Endothelial cell of umbilical vein (primary cell): Measurements from ENCODE around the gene PBLD. TPM values are rescaled to one million over a fixed set of nuclear protein-coding genes. Genes with fewer than 3 reads are reported as not detected.

Source experiments
- BruUV-seq: library from RNA; stranded (reverse); fragments of 400-500 nt; replicated peaks from 2 replicates; lab custom pipeline; 2021; lab: Mats Ljungman, UMichigan
- CTCF ChIA-PET: fragments of 300-600, 350-600 bp; sonication (Branson Sonifier 250); formaldehyde crosslinking; loops from one replicate; lab custom pipeline; 2021; ENCODE audit warnings: antibody characterized with exemption, inconsistent platforms; lab: Charles Lee
- POLR2A ChIA-PET: fragments of 300-600, 350-600 bp; sonication (Branson Sonifier 250); formaldehyde crosslinking; loops from one replicate; lab custom pipeline; 2021; ENCODE audit warnings: antibody characterized with exemption, inconsistent platforms; lab: Charles Lee
- DNase-seq: peaks from one replicate; pipeline ENCODE4 v3.0.0-alpha.2; 2011; ENCODE audit warnings: low read depth, low spot score
- FAIRE-seq: peaks from 2 replicates; lab custom pipeline; 2011; peaks lifted over from hg19 to GRCh38; lab: Jason Lieb, UNC
- H2AFZ ChIP-seq: 2 replicates; pipeline ENCODE4 v1.6.0; 2012; ENCODE audit warnings: low read depth, low read length, control low read depth, inconsistent platforms
- H3K27ac ChIP-seq: 2 replicates; pipeline ENCODE4 v1.5.1; 2011; ENCODE audit warnings: low read depth, mild to moderate bottlenecking, control low read depth, low read length, moderate library complexity; ENCODE audit not compliant: insufficient read depth
- H3K27me3 ChIP-seq, 2 experiments: 2 replicates each; pipeline versions ENCODE4 v1.6.0 to v1.6.1; 2011; ENCODE audit warnings: low read length in 2 of 2, mixed read lengths in 1 of 2; ENCODE audit not compliant: control insufficient read depth in 2 of 2, insufficient read depth in 2 of 2
- H3K36me3 ChIP-seq, 2 experiments: 2 replicates in 1 of 2; 3 replicates in 1 of 2; pipeline ENCODE4 v1.5.1; 2011; ENCODE audit warnings: low read length in 2 of 2, mild to moderate bottlenecking in 1 of 2, moderate library complexity in 1 of 2; ENCODE audit not compliant: control insufficient read depth in 2 of 2, insufficient read depth in 2 of 2; ENCODE audit errors: extremely low read depth in 1 of 2
- H3K4me1 ChIP-seq: 3 replicates; pipeline ENCODE4 v1.5.1; 2011; ENCODE audit warnings: mild to moderate bottlenecking, low read length; ENCODE audit not compliant: control insufficient read depth, insufficient read depth; ENCODE audit errors: extremely low read depth
- H3K4me2 ChIP-seq: 2 replicates; pipeline ENCODE4 v1.6.1; 2011; ENCODE audit warnings: low read length, control low read depth, mixed read lengths; ENCODE audit not compliant: insufficient read depth
- H3K4me3 ChIP-seq, 3 experiments: fragments of 200-600 bp in 1 of 3; sonication (generic), shearing (Covaris generic) in 1 of 3; replicated peaks in 1 of 3; 2 replicates each; pipeline ENCODE4 v1.5.1; 2011 to 2016; ENCODE audit warnings: control low read depth in 3 of 3, low read length in 3 of 3, mild to moderate bottlenecking in 2 of 3, inconsistent platforms in 1 of 3, low read depth in 1 of 3, moderate library complexity in 1 of 3; ENCODE audit not compliant: insufficient read depth in 1 of 3
- H3K79me2 ChIP-seq: 2 replicates; pipeline ENCODE4 v1.6.0; 2012; ENCODE audit warnings: low read length, inconsistent platforms; ENCODE audit not compliant: control insufficient read depth, insufficient read depth
- H3K9ac ChIP-seq: replicated peaks from 2 replicates; pipeline ENCODE3; 2011; ENCODE audit warnings: low read length, control low read depth; ENCODE audit not compliant: insufficient read depth; ENCODE audit errors: extremely low read depth
- H3K9me1 ChIP-seq: replicated peaks from 3 replicates; pipeline ENCODE4 v1.6.0; 2011; ENCODE audit warnings: mild to moderate bottlenecking, low read length; ENCODE audit not compliant: control insufficient read depth, insufficient read depth; ENCODE audit errors: extremely low read depth
- H3K9me3 ChIP-seq: replicated peaks from 2 replicates; pipeline ENCODE4 v1.5.1; 2012; ENCODE audit warnings: low read length, inconsistent platforms; ENCODE audit not compliant: control insufficient read depth, insufficient read depth
- H4K20me1 ChIP-seq: replicated peaks from 2 replicates; pipeline ENCODE3; 2011; ENCODE audit warnings: mild to moderate bottlenecking, low read length; ENCODE audit not compliant: control insufficient read depth, insufficient read depth; ENCODE audit errors: extremely low read depth
- EZH2 ChIP-seq: IDR thresholded peaks from 2 replicates; pipeline ENCODE4 v1.6.1; 2012; ENCODE audit warnings: borderline replicate concordance, low read depth, mild to moderate bottlenecking, moderate library complexity, low read length, inconsistent platforms; ENCODE audit not compliant: severe bottlenecking
- FOS ChIP-seq: IDR thresholded peaks from 2 replicates; pipeline ENCODE4 v1.6.1; 2011; ENCODE audit warnings: mild to moderate bottlenecking, low read length, moderate library complexity, borderline replicate concordance; ENCODE audit not compliant: insufficient read depth
- GATA2 ChIP-seq: IDR thresholded peaks from 2 replicates; pipeline ENCODE4 v1.7.0; 2011; ENCODE audit warnings: low read depth, mild to moderate bottlenecking, moderate library complexity, mixed read lengths, low read length; ENCODE audit not compliant: insufficient read length, insufficient read depth
- JUN ChIP-seq: IDR thresholded peaks from 2 replicates; pipeline ENCODE4 v1.6.1; 2011; ENCODE audit warnings: borderline replicate concordance, low read depth; ENCODE audit not compliant: insufficient read length, insufficient read depth
- MYC ChIP-seq: IDR thresholded peaks from one replicate; pipeline ENCODE4 v1.6.1; 2011; ENCODE audit warnings: mild to moderate bottlenecking, low read depth, low read length
- POLR2A ChIP-seq: IDR thresholded peaks from 2 replicates; pipeline ENCODE4 v1.6.1; 2012; ENCODE audit warnings: low read depth, mild to moderate bottlenecking, control low read depth, low read length
- POLR2AphosphoS5 ChIP-seq: IDR thresholded peaks from 2 replicates; pipeline ENCODE4 v1.6.1; 2012; ENCODE audit warnings: low read depth, mild to moderate bottlenecking, control low read depth, low read length, moderate library complexity; ENCODE audit not compliant: insufficient read depth
- dilution Hi-C: fragments of 300-500 bp; cut with MboI; formaldehyde crosslinking; loops from one replicate; pipeline ENCODE4 v1.15.0; 2019; ENCODE audit warnings: low sequenced_read_pairs; ENCODE audit not compliant: extremely low pct_ligation_motif_present
- intact Hi-C: fragments of 100-400 bp; cut with micrococcal nuclease; formaldehyde crosslinking; loops from one replicate; pipeline ENCODE4 v1.10.0; 2022
- polyA plus RNA-seq, 4 experiments: library from polyadenylated mRNA; depleted of rRNA in 3 of 4; stranded (reverse) in 3 of 4; unstranded in 1 of 4; fragments of >200 nt; gene quantifications; 2 replicates each; pipeline versions ENCODE4 v1.2.1 to v1.2.3, GENCODE V29; 2011 to 2012; ENCODE audit warnings: missing spikeins in 1 of 4
- total RNA-seq: library from RNA; stranded (reverse); gene quantifications from 2 replicates; pipeline ENCODE4 v1.2.3, GENCODE V29; 2021
- TF ChIP-seq, protein P1 (sequence below), 2 donors: IDR thresholded peaks; 1 replicate in 1 of 2; 2 replicates in 1 of 2; pipeline ENCODE4 v1.5.1; 2011; ENCODE audit warnings: low read length in 2 of 2, mild to moderate bottlenecking in 2 of 2, moderate library complexity in 2 of 2, control low read depth in 1 of 2, inconsistent platforms in 1 of 2, low read depth in 1 of 2; ENCODE audit not compliant: insufficient read depth in 1 of 2; ENCODE audit errors: extremely low read depth in 1 of 2
- TF ChIP-seq, protein P2 (sequence below): IDR thresholded peaks from 2 replicates; pipeline ENCODE4 v1.6.1; 2011; ENCODE audit not compliant: insufficient read depth, insufficient read length

PBLD gene
- total and polyA plus RNA-seq, 2 donors (not counting 3 experiments of a cell fraction or from before 2014, with no cell fraction given): 1.5 to 5.1 TPM

DNA sequence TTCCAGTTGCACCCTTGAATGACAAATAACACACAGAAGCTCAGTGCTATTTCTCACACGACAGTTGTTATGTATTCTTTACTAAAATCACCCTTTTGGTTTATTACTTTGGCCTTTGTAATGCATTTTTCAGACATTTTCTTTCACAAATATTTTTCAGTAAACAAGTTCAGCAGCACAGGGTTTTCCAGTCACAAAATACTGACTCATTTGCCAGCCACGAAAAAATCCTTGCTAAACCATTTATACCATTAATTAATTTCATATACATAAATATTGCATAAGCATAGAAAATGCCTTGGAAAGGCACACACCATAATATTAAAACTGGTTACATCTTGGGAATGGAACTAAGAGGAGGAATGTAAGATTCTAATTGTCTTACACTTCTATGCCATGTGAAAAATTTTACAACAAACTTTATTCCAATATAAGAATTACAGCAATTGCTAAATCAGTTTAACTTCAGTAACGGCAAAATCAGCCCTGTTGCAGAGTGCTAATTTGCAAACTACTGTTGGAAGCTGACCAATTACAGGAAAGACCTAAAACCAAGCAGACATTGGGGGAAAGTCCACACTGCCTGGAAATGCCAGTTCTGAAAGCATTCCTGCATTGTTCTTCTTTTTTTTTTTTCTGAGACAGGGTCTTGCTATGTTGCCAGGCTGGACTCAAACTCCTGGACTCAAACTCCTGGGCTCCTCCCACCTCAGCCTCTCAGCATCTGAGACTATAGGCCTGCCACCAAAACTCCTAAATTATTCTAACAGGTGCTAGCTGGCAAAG is 31.6 kb upstream of the PBLD start:
- no peak overlapping the region for H2AFZ ChIP-seq
- H3K36me3 ChIP-seq: peaks cover 6 to 11% of the 10 kb centered on the region in 2 experiments
- H3K27me3 ChIP-seq: no peaks in the 10 kb centered on the region
- no TSS peak for BruUV-seq
- no peaks in the 10 kb centered on the region for H3K9me3 ChIP-seq
- no peaks in the 10 kb centered on the region for H3K4me1 ChIP-seq
- no peaks in the 10 kb centered on the region for H4K20me1 ChIP-seq
- H3K27ac ChIP-seq: no peak overlapping the region
- no peaks in the 10 kb centered on the region for H3K9me1 ChIP-seq
- H3K9ac ChIP-seq: no peak overlapping the region
- intact Hi-C loops (no loop called here), dilution Hi-C loops (no loop called here)
- H3K79me2 ChIP-seq: no peaks in the 10 kb centered on the region
- H3K4me2 ChIP-seq: no peak overlapping the region
- no peak for DNase-seq
- TF ChIP-seq POLR2AphosphoS5 (no peak), POLR2A (no peak), JUN (no peak), EZH2 (no peak), MYC (no peak), GATA2 (no peak), FOS (no peak)
- TF ChIP-seq, protein P1, sequence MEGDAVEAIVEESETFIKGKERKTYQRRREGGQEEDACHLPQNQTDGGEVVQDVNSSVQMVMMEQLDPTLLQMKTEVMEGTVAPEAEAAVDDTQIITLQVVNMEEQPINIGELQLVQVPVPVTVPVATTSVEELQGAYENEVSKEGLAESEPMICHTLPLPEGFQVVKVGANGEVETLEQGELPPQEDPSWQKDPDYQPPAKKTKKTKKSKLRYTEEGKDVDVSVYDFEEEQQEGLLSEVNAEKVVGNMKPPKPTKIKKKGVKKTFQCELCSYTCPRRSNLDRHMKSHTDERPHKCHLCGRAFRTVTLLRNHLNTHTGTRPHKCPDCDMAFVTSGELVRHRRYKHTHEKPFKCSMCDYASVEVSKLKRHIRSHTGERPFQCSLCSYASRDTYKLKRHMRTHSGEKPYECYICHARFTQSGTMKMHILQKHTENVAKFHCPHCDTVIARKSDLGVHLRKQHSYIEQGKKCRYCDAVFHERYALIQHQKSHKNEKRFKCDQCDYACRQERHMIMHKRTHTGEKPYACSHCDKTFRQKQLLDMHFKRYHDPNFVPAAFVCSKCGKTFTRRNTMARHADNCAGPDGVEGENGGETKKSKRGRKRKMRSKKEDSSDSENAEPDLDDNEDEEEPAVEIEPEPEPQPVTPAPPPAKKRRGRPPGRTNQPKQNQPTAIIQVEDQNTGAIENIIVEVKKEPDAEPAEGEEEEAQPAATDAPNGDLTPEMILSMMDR (IDR thresholded peaks at IDR 0.05; ENCODE audit: extremely low read depth in 1 of 2, insufficient read depth in 1 of 2, low read depth in 1 of 2, low read length in 2 of 2): no peak
- TF ChIP-seq, protein P2, sequence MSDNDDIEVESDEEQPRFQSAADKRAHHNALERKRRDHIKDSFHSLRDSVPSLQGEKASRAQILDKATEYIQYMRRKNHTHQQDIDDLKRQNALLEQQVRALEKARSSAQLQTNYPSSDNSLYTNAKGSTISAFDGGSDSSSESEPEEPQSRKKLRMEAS: no peak
- ChIA-PET POLR2A (no interaction called here), CTCF (interaction anchor here (0.6 to 4.0 kb wide), 3 partner anchors 15 to 185 kb away, joined by 3 to 32 read pairs (median 3); no protein-coding TSS in a partner anchor)
- no peak overlapping the region for H3K4me3 ChIP-seq
- FAIRE-seq: no peak
